Epithelial cell of prostate (primary cell): ENCODE measurements around the gene FAM187B.
A peak's percentile ranks its signal among the peaks of the same experiment; 100 is the strongest.

ENCODE experiments used
- DNase-seq: peaks from one replicate; pipeline ENCODE4 v3.0.0-alpha.2; 2011; ENCODE audit warnings: low read depth, low spot score
- H3K27ac ChIP-seq: fragments of 450-650 bp; 2 replicates; pipeline ENCODE4 v1.5.1; 2017; ENCODE audit warnings: mild to moderate bottlenecking

The FAM187B gene

DNA sequence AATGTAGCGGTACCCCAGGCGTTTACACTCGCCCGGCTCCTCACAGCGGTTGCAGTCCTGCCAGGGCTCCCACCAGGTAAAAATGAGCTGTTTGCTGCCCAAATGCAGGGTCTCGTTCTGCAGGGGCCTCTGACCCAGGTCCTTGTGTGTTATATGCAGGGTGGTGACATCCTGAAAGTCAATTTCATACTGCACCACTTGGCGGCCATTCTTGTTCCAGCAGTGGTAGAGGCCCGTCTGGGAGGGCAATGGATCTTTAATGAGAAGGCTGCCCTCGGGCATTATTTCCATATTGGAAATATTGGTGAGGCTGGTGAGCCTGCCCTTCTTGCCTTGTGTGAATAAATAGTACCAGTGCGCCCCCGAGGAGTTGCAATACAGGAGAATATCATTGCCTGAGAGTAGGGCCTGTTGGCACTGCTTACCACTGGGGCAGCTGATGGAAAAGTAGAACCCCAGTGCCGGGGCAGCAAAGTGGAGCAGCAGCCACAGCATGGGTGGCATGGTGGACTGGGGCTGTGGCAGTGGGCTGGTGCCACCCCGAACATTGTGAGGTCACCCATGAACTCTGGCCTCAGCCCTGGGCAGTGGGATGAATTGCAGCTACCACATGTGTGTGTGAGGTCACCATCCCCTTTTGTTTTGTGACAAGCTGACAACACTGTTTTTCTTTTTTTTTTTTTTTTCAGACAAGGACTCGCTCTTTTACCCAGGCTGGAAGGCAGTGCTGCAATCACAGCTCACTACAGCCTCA is at the start of gene FAM187B:
FAM187B (minus strand) TSS at position 563 of the 754 bp plus-strand sequence; CDS start at position 504, 59 bp downstream.
- no peak for DNase-seq

DNA sequence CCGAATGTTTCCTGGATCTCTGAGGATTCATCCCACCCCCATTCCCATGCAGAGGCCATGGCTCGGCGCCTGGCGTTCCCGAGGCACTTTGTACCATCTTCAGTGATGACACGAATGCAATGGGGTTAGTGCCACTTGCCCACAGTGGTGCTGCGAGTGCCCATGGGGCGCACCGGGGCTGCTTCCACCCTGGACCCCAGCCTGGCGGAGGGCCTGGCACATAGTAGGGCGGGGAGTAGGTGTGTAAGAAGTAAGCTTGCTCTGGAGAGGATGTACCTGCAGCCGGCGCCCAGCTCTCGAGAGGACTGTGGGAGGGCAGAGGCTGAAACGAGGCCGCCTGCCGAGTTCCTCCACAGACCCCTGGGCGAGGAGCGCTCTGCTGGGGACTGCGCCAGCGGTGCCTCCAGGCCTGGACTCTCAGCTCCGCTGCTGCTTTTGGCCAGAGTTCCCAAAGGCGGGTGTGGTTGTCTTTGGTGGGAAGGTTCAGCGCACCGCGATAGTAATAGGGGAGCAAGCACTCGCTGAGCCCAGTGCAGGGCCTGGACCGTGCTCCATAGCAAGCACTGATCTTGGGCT is 48.3 kb upstream of the FAM187B start:
- H3K27ac ChIP-seq: no peak overlapping the region
- DNase-seq: no peak

More for the DNA sequence above, at the start of gene FAM187B:
- H3K27ac ChIP-seq: no peak within 1 kb of the TSS

DNA sequence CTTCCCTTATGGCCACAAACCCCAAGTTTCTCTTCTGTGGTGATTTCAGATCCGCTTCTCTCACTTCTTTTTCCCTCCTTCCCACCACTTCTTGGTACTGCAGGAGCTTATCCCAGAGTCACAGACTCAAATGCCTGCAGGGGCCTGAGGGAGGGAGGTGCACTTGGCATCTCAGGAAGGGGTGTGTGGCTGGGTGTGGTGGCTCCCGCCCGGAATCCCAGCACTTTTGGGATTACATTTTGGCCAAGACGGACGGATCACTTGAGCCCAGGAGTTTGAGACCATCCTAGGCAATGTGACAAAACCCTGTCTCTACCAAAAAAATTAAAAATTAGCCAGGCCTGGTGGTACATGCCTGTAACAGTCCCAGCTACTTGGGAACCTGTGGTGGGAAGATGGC is 45.8 kb upstream of the FAM187B start:
- no peak overlapping the region for H3K27ac ChIP-seq

DNA sequence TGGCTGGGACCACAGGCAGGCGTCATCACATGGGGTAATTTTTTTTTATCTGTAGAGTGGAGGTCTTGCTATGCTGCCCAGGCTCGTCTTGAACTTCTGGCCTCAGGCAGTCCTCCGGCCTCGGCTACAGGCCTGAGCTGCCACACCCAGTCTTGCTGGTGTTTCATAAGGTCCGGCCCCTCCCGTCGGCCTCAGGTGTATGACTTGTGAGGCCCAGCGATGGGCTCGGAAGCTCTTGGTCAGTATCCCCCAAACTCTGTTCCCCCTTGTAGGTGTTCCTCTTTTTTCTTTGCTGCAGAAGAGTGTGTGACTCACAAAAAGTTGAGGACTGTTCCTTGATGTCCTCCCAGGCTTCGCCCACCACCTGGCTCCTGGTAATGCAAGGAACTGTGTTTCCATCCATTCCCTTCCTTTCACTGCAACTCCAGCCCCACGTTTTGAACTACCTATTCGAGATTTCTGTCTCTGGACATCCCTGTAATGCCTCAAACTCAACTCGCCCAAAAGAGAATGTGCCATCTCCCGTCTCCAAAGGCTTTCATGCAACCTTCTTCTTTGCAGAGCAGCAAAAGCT is 45.2 kb upstream of the FAM187B start:
- no peak for DNase-seq
- H3K27ac ChIP-seq: no peak overlapping the region

More for the DNA sequence above, 45.8 kb upstream of the FAM187B start:
- DNase-seq: no peak

DNA sequence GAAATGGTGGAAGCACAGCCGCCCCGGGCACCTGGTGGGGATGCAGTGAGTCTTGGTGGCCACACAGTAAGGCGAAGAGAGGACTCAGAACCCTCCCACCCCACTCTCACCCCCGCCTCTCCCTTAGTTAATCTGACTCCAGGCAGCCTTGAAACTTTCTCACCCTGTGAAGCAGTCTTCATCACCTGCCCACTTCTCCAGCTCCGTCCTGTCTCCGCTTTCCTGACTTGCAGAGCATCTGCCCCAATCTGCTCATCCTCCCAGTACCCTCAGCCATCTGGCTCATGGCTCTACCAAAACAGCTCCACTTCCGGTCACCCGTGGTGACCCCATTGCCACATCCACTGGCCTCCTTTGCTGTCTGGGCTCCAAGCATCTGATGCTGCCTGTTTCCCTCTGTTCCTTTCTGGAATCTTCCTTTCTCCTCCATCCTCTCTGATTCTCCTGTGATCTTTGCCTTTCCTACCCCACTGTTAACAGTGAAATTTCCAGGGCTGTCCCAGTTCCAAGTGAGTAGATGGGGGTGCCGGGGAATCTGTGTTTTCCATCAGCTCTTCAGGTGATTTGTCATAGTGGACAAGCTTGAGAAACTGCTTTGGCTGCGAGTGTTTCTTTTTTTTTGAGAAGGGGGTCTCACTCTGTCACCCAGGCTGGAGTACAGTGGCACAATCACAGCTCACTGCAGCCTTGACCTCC is 44.6 kb upstream of the FAM187B start:
- no peak overlapping the region for H3K27ac ChIP-seq
- no peak for DNase-seq

DNA sequence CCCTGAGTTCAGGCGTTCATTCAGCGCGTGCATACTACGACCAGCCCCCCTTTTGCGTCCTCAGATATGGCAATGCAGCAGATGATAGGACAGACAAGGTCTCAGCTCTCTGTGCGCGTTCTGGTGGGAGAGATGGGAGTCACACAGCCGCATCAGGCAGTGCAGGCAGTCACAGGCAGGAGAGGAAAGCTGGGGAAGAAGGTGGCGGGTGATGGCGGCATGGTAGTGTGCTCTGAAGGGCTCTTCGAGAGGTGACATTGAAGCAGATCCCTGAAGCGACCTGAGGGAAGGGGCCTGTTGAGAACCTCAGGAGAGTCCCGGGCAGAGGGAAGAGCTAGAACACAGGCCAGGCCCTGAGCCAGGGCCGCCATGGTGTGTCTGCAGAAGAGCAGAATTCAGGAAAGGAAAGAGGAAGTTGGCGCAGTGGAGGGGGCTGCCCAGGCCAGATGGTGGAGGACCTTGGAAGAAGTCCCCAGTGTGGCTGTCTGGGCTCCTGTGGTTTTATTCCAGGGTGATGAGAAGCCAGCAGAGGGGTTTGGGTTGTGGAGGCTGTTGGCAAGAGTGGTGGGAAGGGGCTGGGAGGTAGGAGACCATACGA is 43.7 kb upstream of the FAM187B start:
- no peak for DNase-seq
- no peak overlapping the region for H3K27ac ChIP-seq

DNA sequence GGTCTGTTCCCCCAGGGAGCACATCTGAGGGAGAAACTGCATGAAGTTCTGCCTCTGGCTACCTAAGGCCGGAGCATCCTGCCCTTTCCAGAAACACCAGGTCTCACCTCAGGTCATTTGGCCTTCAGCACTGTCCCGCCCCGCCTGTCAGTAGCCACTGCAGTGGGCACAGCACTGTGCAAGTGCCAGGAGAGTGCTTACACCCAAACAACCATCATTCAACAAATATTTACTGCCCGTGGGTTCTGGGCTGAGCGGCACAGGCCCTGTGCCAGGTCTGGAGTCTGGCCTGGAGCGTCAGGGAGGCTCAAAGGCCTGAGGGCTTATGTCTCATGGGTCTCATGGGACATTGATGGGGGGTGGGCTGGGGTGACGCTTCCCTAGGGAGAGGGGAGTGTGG is 43.0 kb upstream of the FAM187B start:
- no peak overlapping the region for H3K27ac ChIP-seq
- no peak for DNase-seq

DNA sequence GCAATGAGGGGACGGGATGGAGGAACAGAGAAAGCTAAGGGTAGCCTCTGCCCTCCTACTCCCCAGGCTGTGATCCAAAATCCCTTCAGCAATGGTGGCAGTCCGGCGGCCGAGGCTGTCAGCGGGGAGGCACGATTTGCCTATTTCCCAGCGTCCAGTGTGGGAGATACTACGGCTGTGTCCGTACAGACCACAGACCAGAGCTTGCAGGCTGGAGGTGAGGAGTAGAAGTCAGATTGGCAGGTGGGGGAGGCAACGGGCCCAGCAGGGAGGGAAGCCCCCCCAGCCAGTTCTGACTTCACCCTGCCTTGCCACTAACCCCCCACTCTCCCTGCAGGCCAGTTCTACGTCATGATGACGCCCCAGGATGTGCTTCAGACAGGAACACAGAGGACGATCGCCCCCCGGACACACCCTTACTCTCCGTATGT is 41.9 kb upstream of the FAM187B start:
- DNase-seq: no peak

DNA sequence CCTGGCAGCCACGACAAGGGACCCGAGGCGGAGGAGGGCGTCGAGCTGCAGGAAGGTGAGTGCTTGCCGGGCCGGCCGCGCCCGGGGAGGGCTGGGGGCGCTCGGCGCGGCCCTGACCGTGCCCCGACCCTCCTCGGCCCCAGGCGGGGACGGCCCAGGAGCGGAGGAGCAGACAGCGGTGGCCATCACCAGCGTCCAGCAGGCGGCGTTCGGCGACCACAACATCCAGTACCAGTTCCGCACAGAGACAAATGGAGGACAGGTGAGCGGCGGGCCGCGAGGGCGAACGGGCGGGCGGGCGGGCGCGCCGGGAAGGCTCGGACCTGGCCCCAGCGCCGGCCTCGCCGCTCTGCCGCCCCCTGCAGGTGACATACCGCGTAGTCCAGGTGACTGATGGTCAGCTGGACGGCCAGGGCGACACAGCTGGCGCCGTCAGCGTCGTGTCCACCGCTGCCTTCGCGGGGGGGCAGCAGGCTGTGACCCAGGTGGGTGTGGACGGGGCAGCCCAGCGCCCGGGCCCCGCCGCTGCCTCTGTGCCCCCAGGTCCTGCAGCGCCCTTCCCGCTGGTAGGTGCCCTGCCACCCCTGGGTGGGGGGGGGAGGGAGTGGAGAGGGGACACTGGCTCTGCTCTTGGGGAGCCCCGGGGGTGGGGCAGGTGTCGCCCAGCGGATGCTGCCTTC is 41.0 kb upstream of the FAM187B start:
- H3K27ac ChIP-seq: peak overlapping the region; percentile 90
- DNase-seq: peak; percentile 48

More for the DNA sequence above, 41.9 kb upstream of the FAM187B start:
- H3K27ac ChIP-seq: no peak overlapping the region

DNA sequence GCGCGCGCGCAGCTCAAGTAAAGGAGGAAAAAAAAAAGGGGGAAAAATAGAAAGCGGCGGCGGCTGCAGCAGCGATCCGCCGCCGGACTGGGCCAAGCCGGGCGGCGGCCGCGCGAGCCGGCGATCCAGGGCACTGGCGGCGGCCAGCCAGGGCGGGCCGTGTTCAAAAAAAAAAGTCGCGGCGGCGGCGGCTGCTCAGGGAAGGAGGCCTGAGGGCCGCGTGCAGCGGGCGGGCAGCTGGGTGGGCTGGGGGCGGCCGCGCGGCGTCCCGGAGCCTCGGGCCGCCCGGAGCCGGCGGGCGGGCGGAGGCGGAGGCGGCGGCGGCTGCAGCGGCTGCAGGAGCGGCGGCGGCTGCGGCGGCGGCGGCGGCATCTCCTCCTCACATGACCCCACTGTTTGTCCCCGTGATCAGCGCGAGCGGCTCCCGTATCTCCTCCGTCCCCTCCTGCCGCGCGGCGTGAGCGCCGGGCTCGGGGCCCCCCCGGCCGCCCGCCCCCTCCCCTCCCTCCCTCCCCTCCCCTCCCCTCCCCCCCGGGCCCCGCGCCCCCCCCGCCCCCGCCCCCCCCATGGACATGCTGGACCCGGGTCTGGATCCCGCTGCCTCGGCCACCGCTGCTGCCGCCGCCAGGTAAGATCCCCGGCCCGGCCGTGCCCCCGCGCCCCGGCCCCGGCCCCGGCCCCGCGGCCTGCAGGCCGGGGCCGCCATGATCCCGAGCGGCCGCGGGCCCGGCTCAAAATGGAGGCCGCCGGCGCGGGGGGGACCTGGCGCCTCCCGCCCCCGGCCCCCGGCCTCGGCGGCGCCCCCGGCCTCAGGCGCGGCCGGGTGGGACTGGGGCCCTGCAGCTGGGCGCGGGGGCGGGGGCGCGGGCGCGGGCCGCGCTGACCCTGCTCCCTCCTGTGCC is 40.2 kb upstream of the FAM187B start, which contains the start of gene USF2:
USF2 (plus strand) TSS at position 427 of the 902 bp plus-strand sequence; CDS start at position 567, 140 bp downstream.
- no peak for DNase-seq
- H3K27ac ChIP-seq: peak within 1 kb of the TSS; percentile 90

DNA sequence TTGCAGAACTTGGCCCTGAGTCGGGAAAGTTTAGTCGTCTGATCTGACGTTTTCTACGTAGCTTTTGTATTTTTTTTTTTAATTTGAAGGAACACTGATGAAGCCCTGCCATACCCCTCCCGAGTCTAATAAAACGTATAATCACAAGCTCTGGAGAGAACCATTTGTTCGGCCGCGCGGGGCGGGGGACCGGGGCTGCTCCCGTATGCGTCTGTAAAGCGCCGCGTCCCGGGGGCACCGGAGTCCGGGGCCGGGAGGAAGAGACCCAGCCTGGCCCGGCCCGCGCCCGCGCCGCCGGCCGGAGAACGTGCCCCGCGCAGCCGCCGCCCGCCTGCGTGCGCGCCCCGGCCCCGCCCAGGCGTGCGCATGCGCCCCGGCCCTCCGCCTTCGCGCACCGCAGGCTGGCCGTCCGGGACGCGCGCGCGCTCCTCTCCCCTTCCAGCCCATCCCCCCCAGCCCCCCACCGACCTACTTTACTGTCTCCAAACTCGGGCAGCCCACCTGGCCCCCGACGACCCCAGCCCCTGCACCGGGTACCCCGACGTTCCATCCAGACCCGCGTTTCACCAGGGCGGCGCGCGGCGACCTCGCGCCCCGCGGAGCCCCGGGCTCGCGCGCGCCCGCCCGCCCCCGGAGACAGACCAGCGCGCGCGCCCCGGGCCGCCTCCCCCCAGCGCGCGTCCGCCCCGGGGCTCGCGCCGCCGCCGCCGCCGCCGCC is 39.4 kb upstream of the FAM187B start:
- DNase-seq: peak; percentile 12
- peak overlapping the region; percentile 90 for H3K27ac ChIP-seq

DNA sequence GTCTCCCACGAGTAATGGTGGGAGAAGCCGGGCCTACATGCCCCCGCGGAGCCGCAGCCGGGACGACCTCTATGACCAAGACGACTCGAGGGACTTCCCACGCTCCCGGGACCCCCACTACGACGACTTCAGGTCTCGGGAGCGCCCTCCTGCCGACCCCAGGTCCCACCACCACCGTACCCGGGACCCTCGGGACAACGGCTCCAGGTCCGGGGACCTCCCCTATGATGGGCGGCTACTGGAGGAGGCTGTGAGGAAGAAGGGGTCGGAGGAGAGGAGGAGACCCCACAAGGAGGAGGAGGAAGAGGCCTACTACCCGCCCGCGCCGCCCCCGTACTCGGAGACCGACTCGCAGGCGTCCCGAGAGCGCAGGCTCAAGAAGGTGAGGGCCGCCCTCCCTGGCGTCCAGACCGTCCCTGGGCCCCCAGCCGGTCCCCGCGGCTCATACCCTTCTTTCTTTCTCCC is 38.8 kb upstream of the FAM187B start:
- peak overlapping the region; percentile 90 for H3K27ac ChIP-seq
- DNase-seq: no peak

DNA sequence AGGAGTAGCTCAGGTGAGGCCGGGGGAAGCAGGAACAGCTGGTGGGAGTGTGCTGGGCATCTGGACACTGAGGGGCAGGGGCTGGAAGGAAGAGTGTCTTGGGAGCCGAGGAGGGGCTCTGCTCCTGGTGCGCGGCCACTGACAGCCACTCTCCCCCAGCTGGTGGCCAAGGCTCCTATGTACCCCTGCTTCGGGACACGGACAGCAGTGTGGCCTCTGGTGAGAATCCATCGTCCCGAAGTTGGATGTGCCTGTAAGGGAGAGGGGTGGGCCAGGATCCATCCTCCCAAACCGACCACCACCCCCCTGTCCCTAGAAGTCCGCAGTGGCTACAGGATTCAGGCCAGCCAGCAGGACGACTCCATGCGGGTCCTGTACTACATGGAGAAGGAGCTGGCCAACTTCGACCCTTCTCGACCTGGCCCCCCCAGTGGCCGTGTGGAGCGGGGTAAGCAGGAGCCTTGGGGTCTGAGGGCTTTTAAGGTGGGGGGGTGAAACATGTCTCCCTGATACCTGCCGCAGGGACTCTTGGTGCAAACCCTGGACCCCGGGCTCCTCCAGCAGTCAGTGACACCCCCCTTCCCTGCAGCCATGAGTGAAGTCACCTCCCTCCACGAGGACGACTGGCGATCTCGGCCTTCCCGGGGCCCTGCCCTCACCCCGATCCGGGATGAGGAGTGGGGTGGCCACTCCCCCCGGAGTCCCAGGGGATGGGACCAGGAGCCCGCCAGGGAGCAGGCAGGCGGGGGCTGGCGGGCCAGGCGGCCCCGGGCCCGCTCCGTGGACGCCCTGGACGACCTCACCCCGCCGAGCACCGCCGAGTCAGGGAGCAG is 38.2 kb upstream of the FAM187B start:
- no peak for DNase-seq
- peak overlapping the region; percentile 90 for H3K27ac ChIP-seq

DNA sequence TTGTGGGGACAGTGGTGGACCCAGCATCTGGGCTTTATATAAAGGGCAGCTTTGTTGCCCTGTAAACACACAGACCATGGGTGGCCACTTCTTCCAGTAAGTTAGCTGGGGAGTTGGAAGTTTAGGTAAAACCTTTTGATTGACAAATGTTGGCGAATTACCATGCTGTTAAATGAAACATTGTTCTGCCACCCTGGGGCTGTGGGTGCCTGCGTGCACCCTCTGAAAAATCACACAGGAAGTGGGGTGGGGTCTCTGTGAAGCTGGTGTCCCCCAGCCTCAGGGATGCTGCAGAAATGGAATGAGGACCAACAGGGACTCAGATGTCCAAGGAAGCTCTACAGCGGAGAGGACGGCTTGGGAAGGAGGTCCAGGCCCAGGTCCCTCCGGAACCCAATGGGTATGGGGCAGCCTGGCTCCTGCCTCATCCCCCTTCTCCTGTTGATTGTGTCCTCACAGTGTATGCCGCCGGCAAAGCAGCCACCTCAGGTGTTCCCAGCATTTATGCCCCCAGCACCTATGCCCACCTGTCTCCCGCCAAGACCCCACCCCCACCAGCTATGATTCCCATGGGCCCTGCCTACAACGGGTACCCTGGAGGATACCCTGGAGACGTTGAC is 37.5 kb upstream of the FAM187B start:
- no peak for DNase-seq
- H3K27ac ChIP-seq: peak overlapping the region; percentile 16

DNA sequence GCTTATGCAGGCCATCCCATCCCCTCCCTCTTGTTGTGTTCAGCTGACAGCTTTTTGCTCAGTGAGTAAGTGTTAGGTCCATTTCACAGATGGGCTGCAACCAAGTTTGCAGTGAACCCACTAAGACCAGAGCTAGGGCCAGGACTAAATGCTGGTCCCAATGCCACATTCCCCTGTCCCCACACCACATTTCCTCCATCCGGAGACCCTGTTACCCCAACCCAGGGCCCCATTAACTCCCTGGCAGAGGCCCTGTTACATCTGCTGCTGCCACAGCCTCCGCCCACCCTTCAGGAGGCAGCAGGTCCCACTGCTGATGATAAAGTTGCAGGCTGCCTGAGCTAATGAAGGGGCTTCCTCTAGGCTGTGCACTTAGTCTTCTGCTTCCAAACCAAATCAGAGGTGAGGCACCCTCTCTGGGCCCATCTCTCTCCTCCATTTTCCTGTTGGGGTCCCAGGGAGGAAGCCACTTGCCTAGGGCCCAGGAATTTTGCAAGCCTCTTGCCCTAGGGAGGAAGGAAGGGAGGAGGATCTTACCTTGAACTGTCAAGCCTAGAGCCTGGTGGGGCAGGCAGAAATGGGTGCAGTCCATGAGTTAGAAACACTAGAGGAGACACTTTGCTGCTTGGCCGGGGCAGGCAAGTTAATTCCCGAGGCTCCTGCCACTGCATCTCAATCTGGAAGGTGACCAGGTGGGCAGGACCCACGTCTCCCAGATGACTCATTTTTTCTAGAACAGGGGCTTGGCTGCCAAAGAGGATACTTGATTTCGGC is 36.8 kb upstream of the FAM187B start:
- DNase-seq: no peak
- peak overlapping the region; percentile 16 for H3K27ac ChIP-seq
